Measurements from ENCODE around the gene MNX1.

MNX1 gene

GRCh38 chr7:156993925-156994235 is 16.6 kb downstream of the MNX1 start:
- no peak overlapping the region for H3K4me3 ChIP-seq (ENCODE audit: control insufficient read depth, low read depth, low read length)
- TF ChIP-seq CTCF (IDR thresholded peaks at IDR 0.05; ENCODE audit: control insufficient read depth, insufficient read depth, low read depth, low read length, missing control alignments), result no peak
- DNase-seq (ENCODE audit: low read depth), result no peak

DNA sequence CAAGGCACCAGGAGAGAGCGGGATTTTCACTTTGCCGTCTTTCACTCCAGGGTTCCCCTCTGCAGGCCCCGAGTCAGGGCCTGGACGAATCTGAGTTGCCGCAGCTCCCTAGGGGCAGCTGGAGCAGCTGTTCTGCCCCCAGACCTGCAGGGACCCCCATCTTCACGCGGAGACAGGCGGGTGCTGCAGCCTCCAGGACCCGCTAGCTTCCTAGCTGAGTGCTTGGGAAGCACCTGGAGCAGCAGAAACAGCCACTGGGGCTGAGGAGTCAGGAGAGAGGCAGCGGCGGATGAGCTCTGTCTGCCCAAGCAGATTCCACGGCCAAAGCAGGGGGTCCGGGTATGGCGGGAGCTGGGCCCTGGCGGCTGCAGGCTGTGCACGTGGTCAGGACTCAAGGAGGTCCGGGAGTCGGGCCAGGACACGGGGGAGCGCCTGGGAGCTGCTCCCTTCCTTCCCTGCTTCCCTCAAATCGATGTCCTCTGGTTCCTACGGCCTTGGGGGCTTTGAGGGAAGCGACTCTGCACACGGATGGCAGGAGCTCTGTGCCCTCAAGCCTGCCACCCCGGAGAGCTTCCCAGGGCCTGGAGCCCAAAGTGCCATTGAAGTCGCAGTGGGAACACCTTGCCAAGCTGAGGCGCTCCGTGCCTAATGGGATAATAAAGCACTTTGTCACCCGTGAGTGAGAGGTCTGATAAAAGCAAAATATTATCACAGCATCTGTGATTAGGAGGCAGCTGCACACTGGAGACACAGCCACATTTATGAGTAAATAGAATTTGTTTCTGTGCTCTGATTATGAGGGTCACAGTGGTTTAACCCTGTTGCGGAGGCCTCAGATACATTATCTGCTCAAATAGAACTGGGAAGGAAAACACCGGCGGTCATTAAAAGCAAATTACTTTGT is 17.2 kb downstream of the MNX1 start:
- TF ChIP-seq CTCF (IDR thresholded peaks at IDR 0.05; ENCODE audit: control insufficient read depth, insufficient read depth, low read depth, low read length, missing control alignments), result no peak
- DNase-seq (ENCODE audit: low read depth), result no peak
- H3K4me3 ChIP-seq (ENCODE audit: control insufficient read depth, low read depth, low read length), result no peak overlapping the region

- no peak for DNase-seq (ENCODE audit: low read depth)
- H3K4me3 ChIP-seq (ENCODE audit: control insufficient read depth, low read depth, low read length), result no peak overlapping the region
- no peak for TF ChIP-seq CTCF (IDR thresholded peaks at IDR 0.05; ENCODE audit: control insufficient read depth, insufficient read depth, low read depth, low read length, missing control alignments)
Observed at GRCh38 chr7:156989766-156990535, 20.5 kb downstream of the MNX1 start.

DNA sequence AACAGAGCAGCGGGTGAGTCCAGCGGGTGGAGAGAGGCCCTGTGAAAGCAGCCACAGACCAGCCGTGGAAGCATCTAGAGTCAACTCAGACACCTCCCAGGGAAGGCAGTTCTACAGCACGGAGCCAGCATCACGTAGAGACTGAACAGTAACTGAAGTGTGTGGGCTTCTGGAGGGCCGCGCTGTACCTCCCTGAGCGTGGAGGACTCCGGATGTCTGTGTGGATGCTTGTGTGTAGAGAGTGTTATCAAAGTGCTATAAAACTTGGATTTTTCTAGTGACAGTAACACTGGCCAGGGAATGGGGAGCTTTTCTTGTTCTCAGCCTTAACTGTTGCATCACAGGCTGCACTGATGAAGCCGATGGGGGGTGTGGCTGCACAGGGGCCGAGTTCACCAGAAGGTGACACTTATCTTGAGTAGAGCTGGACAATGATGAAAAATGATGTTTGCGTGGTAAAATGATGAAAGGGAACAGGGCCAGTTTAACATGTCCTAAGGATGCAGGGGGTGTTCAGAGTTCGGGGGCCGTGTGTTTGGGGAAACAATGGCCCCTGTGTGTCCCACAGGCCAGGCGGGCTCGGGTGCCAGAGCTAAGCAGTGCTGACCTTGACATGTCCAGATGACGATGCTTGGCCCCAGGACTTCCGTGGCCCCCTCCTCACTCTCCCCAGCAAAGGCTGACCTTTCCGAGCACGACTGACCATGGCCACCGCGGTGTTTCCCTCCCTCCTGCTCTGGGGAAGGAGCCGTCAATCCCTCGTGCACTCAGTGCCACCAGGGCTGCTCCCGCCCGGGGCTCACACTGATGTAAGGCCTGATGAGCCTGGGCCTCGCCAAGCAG is 21.9 kb downstream of the MNX1 start:
- no peak overlapping the region for H3K4me3 ChIP-seq (ENCODE audit: control insufficient read depth, low read depth, low read length)
- TF ChIP-seq CTCF (IDR thresholded peaks at IDR 0.05; ENCODE audit: control insufficient read depth, insufficient read depth, low read depth, low read length, missing control alignments), result no peak
- no peak for DNase-seq (ENCODE audit: low read depth)

DNA sequence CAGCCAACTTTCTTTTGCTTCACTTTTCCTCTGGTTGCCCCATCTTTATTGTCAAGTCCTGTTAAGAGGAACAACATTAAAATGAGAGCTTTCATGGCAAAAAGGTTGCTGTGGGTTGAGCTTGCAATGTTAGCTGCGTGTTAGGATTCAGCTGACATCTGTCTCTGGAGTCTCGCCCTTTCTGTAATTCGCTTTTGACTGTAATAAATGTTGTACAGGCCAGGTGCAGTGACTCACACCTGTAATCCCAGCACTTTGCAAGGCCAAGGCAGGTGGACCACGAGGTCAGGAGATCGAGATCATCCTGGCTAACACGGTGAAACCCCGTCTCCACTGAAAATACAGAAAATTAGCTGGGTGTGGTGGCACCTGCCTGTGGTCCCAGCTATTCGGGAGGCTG is 24.1 kb downstream of the MNX1 start:
- no peak for DNase-seq (ENCODE audit: low read depth)
- no peak for TF ChIP-seq CTCF (IDR thresholded peaks at IDR 0.05; ENCODE audit: control insufficient read depth, insufficient read depth, low read depth, low read length, missing control alignments)
- no peak overlapping the region for H3K4me3 ChIP-seq (ENCODE audit: control insufficient read depth, low read depth, low read length)

Measured in AG09309 (cell line).